Measurements from ENCODE around the gene ABL2. TPM values are rescaled to one million over a fixed set of nuclear protein-coding genes. Genes with fewer than 3 reads are reported as not detected.

ABL2 gene
- total RNA-seq, 1 experiment from 2014 or later: 38.3 TPM

GRCh38 chr1:179083533-179083932, 145.9 kb downstream of the ABL2 start:
- ATAC-seq (no peak), DNase-seq (ENCODE audit: low read depth, low spot score) (no peak)
- intact Hi-C loops (cut with micrococcal nuclease; ENCODE audit: unreplicated experiment): loop anchor here (5.0 to 10.0 kb wide), 2 partner anchors 111 to 209 kb away; partner anchors contain the start of gene SOAT1
- POLR2A ChIA-PET: no interaction called here
- peak overlapping the region; percentile 74 to 85; a peak in 3 of 4 replicates for H3K4me3 ChIP-seq (ENCODE audit: low read depth in 2 of 2, low read length in 2 of 2)
- BruUV-seq (replicated peaks): no TSS peak
- peak overlapping the region; percentile 26; the same call in 1 of the 2 replicates for H3K27ac ChIP-seq (ENCODE audit: low read length)
- CTCF ChIA-PET: no interaction called here
- TF ChIP-seq, protein P1, sequence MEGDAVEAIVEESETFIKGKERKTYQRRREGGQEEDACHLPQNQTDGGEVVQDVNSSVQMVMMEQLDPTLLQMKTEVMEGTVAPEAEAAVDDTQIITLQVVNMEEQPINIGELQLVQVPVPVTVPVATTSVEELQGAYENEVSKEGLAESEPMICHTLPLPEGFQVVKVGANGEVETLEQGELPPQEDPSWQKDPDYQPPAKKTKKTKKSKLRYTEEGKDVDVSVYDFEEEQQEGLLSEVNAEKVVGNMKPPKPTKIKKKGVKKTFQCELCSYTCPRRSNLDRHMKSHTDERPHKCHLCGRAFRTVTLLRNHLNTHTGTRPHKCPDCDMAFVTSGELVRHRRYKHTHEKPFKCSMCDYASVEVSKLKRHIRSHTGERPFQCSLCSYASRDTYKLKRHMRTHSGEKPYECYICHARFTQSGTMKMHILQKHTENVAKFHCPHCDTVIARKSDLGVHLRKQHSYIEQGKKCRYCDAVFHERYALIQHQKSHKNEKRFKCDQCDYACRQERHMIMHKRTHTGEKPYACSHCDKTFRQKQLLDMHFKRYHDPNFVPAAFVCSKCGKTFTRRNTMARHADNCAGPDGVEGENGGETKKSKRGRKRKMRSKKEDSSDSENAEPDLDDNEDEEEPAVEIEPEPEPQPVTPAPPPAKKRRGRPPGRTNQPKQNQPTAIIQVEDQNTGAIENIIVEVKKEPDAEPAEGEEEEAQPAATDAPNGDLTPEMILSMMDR (IDR thresholded peaks at IDR 0.05): no peak
- no peak for TF ChIP-seq TCF7L2 (IDR thresholded peaks at IDR 0.05; ENCODE audit: low read depth, low read length)
- TF ChIP-seq REST (IDR thresholded peaks at IDR 0.05; ENCODE audit: insufficient read depth in 1 of 2, low read depth in 2 of 2, low read length in 1 of 2): no peak
- no peak for TF ChIP-seq SIN3A (IDR thresholded peaks at IDR 0.05; ENCODE audit: borderline replicate concordance, insufficient read depth, low read depth, low read length)
- TF ChIP-seq POLR2AphosphoS5 (IDR thresholded peaks at IDR 0.05; ENCODE audit: low read depth, low read length): no peak
- peaks cover 5% of the 10 kb centered on the region; the same call in 1 of the 2 replicates for H3K4me1 ChIP-seq (ENCODE audit: control insufficient read depth, insufficient read depth, low read length)
- peaks cover 2% of the 10 kb centered on the region; the same call in 1 of the 2 replicates for H3K36me3 ChIP-seq (ENCODE audit: control insufficient read depth, insufficient read depth, low read length)
- no peaks in the 10 kb centered on the region for H3K9me3 ChIP-seq (ENCODE audit: control insufficient read depth, insufficient read depth, low read depth, low read length)
- in situ Hi-C loops (cut with HindIII; ENCODE audit: low pct_unique_long_range_greater_than_20kb, low sequenced_read_pairs): no loop called here
- no peaks in the 10 kb centered on the region for H3K27me3 ChIP-seq (ENCODE audit: control insufficient read depth, insufficient read depth, low read length)

DNA sequence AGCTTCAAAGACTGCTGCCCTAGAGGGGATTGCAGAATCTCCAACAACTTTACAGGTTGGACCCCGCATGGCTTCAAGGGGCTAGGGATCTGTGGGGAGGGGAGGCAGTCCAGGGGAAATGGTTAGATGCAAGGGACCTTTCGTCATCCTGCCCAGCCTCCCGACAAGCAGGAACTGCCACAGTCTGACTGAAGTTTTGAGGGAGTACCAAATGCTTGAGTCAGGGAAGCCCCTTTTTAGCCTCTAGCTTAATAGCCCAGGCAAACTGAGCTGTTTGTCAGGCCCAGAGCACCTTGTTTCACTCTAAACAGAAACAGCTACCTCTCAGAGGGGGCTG, 146.5 kb downstream of the ABL2 start:
- TF ChIP-seq SIN3A (IDR thresholded peaks at IDR 0.05; ENCODE audit: borderline replicate concordance, insufficient read depth, low read depth, low read length) (no peak), TCF7L2 (IDR thresholded peaks at IDR 0.05; ENCODE audit: low read depth, low read length) (no peak), POLR2AphosphoS5 (IDR thresholded peaks at IDR 0.05; ENCODE audit: low read depth, low read length) (no peak), REST (IDR thresholded peaks at IDR 0.05; ENCODE audit: insufficient read depth in 1 of 2, low read depth in 2 of 2, low read length in 1 of 2) (no peak)
- TF ChIP-seq, protein P1 (IDR thresholded peaks at IDR 0.05): no peak
- ATAC-seq: no peak
- BruUV-seq (replicated peaks): no TSS peak

More for the DNA sequence above, 146.5 kb downstream of the ABL2 start:
- CTCF ChIA-PET: no interaction called here
- DNase-seq (ENCODE audit: low read depth, low spot score): no peak
- Histone ChIP-seq H3K4me1 (ENCODE audit: control insufficient read depth, insufficient read depth, low read length) (peaks cover 5% of the 10 kb centered on the region; the same call in 1 of the 2 replicates), H3K27me3 (ENCODE audit: control insufficient read depth, insufficient read depth, low read length) (no peaks in the 10 kb centered on the region), H3K4me3 (ENCODE audit: low read depth in 2 of 2, low read length in 2 of 2) (peak overlapping the region; percentile 74 to 85), H3K9me3 (ENCODE audit: control insufficient read depth, insufficient read depth, low read depth, low read length) (no peaks in the 10 kb centered on the region), H3K27ac (ENCODE audit: low read length) (peak overlapping the region; percentile 84), H3K36me3 (ENCODE audit: control insufficient read depth, insufficient read depth, low read length) (peaks cover 2% of the 10 kb centered on the region; the same call in 1 of the 2 replicates)
- in situ Hi-C loops (cut with HindIII; ENCODE audit: low pct_unique_long_range_greater_than_20kb, low sequenced_read_pairs) (no loop called here), intact Hi-C loops (cut with micrococcal nuclease; ENCODE audit: unreplicated experiment) (loop anchor here (5.0 to 10.0 kb wide), 2 partner anchors 112 to 209 kb away; partner anchors contain the start of gene SOAT1)
- POLR2A ChIA-PET: no interaction called here

Measured in Panc1 (cell line).